Glomerular visceral epithelial cell (primary cell): ENCODE data around the gene STMN1.
A peak's percentile ranks its signal among the peaks of the same experiment; 100 is the strongest.
"Not testable (repeated sequence)": the region's sequence is repeated elsewhere in the genome, so short reads cannot be mapped to it uniquely, and the experiment has no call there.

Source experiments
- DNase-seq: peaks from one replicate; pipeline ENCODE4 v3.0.0-alpha.2; 2016; ENCODE audit errors: extremely low spot score

Gene STMN1

DNA sequence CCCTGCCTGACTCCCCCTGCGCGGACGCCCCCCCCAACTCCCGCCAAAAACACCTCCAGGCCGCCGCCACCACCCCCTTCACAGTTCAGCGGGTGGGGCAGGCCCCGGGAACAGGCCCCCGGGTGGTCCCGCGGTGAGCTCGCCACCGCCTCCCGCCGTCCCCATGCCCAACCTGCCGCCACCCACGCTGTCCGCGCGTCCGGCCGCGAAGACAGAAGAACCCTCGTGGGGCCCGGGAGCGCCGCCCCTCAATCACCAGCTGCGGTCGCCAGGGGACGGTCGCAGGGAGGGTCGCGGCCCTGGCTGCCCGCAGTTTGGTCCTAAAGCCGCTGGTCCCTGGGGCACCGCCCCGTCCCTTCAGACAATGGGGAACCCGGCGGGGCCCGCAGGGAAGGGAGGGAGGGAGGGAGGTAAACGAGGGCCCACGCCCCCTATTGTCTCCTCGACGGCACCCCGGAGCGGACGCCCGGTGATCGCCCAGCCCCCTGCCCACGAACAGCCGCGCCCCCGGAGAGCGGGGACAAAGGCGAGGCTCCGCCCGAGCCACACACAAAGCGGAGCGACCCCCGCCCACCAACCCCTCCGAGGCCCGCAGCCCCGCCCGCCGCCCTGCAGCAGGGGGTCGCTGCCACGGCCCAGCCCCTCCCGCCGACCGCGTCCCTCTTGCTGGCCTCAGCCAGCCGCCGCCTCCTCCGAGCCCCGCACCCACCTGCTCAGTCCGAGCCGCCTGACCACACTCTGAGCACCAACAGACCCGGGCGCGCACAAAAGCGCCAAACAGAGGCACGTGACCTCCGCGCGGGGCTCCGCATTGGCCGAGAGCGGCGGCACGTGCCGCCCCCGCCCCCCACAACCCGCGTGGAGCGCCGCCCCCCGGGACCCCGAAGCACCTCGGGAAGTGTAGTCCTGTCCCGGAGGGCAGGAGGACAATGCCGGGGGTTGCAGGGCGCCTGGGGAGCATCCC is at the start of gene STMN1:
STMN1 (minus strand) TSS at position 740 of the 964 bp plus-strand sequence. CDS start 1,743 bp downstream, outside the sequence.
- DNase-seq: peak; percentile 95

DNA sequence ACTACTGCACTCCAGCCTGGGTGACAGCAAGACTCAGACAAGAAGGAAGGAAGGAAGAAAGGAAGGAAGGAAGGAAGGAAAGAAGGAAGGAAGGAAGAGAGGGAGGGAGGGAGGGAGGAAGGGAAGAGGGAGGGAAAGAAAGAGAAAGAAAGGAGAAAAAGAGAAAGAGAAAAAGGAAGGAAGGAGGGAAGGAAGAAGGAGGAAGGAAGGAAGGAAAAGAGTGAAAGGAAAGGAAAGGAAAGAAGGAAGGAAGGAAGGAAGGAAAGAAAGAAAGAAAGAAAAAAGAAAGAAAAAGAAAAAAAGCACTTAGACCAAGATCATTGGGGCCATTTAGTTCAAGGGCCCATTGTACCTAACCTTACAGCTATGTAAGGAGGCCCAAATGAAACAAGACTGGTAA is 49.3 kb upstream of the STMN1 start:
- no peak for DNase-seq

- no peak for DNase-seq
Observed at GRCh38 chr1:25954282-25954938, 48.2 kb upstream of the STMN1 start.

GRCh38 chr1:25952841-25953401 is 46.7 kb upstream of the STMN1 start:
- DNase-seq: no peak

DNA sequence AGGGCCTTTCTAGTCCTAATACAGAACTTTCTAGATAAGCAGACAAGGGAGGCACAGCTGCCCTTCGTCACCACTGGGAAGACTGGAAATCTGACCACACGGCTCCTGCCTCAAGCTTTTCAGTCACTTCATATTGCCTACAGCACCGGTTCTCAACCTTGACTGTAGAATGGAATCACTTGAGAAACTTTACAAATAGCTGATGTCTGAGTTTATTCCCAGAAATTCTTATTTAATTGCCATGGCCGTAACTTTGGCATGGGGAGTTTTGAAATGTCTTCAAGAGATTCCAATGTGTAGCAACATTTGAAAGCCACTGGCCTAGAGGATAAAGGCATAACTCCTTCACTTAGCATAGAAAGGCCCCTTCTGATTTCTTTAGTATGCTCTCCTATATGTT is 42.4 kb upstream of the STMN1 start:
- DNase-seq: no peak

DNA sequence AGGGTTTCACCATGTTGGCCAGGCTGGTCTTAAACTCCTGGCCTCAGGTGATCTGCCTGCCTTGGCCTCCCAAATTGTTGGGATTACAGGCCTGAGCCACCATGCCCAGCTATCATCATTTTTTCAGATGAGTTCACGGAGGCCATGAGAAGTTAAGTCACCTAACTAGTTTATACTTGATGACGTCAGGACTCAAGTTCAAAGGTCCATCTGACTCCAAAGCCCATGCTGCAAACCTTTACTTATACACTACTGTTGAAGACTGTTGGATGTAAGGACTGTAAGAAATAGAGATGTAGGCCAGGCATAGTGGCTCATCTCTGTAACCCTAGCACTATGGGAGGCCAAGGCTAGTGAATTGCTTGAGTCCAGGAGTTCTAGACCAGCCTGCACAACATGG is 40.8 kb upstream of the STMN1 start:
- DNase-seq: no peak

- DNase-seq: no peak
Observed at GRCh38 chr1:25945761-25946160, 39.5 kb upstream of the STMN1 start.

- DNase-seq: no peak
Observed at GRCh38 chr1:25944986-25945385, 38.8 kb upstream of the STMN1 start.

GRCh38 chr1:25943511-25943910 is 37.3 kb upstream of the STMN1 start:
- DNase-seq: not testable (repeated sequence)

DNA sequence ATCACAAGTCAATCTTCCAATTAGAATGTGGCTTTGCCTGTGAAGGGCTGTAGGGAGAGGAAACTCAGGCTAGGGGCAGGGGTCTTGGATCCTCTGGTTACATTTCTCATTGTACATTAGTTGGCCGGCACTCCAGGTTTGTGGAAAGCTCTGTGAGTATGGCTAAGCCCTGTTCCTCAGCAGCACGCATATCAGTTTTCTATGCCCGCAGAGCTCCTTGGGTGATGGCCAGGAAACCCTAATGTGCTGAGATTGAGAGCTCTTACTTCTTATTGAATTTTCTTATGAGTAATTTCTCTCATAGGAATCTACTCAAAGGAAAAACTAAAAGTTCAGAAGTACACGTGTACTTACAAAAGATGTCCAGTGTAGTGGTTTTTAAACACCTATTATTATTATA is 30.7 kb upstream of the STMN1 start:
- DNase-seq: no peak

GRCh38 chr1:25933479-25934365 is 27.5 kb upstream of the STMN1 start:
- no peak for DNase-seq

DNA sequence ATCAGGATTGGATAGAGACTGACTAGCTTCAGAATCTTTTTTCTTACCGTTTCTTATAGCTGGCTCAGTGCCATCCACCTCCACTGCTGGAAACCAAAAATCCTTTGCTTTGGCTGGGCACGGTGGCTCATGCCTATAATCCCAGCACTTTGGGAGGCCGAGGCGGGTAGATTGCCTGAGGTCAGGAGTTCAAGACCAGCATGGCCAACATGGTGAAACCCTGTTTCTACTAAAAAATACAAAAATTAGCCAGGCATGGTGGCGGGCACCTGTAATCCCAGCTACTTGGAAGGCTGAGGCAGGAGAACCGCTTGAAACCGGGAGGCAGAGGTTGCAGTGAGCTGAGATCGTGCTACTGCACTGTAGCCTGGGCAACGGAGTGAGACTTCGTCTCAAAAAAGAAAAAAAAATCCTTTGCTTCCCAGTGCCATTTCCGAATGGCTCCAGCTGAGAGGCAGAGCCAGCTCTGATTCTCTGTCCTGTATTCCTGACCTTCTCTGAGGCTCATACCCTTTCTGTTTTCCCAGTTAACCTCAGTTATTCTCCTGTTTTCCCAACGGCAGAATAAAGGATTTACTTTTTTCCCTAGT is 26.7 kb upstream of the STMN1 start:
- DNase-seq: not testable (repeated sequence)

DNA sequence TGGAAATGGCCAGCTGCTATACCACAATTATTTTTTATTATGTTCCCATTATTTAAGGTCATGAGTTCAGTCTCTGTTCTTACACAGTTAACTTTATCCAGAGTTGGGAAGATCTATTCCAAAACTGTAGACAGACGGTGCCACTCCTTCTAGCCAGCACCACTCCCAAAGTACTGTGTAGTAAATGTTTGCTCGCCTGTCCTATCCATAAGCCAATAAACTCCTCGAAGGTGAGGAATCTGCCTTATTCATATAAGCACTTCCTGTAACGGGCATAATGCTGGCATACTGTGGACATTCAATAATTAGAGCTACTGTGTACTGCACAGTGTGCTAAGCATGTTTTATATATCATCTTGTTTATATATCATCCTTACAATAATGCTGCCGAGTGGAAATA is 26.1 kb upstream of the STMN1 start:
- DNase-seq: no peak

GRCh38 chr1:25929016-25929415 is 22.8 kb upstream of the STMN1 start:
- DNase-seq: no peak

DNA sequence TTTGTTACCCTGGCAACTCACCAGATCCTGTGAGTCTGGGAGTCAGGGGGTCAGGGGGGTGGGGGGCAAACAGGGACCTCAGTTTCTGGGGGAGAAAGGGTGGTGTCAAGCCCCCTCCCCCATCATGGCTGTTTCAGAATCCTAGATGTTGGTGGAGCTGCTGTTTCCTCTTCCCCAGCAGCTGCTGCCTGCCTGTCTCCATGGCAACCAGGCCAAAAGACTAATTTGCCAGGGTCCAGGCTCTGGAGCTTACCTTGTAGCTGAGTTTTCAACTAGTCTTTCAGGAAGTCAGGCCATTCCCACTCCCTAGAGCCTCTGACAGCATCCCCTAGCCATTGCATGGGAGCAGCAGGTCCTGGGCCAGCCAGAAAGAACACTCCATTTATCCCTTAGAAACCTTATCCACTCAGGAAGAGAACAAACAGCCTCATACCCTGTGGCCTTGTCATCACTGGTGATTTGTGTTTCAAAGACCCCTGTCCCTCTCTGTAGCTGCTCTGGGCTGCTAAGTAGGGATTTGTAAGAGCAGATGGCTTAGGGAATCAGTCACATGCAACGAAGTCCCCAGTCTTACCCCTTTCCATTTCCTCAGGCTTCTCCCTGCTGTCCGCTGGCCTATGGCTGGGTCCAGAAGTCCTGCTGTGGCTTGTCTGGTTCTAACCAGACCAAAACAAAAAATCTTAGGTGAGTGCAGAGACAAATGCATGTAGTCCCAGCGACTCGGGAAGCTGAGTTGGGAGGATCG is 21.5 kb upstream of the STMN1 start:
- peak; percentile 16 for DNase-seq

DNA sequence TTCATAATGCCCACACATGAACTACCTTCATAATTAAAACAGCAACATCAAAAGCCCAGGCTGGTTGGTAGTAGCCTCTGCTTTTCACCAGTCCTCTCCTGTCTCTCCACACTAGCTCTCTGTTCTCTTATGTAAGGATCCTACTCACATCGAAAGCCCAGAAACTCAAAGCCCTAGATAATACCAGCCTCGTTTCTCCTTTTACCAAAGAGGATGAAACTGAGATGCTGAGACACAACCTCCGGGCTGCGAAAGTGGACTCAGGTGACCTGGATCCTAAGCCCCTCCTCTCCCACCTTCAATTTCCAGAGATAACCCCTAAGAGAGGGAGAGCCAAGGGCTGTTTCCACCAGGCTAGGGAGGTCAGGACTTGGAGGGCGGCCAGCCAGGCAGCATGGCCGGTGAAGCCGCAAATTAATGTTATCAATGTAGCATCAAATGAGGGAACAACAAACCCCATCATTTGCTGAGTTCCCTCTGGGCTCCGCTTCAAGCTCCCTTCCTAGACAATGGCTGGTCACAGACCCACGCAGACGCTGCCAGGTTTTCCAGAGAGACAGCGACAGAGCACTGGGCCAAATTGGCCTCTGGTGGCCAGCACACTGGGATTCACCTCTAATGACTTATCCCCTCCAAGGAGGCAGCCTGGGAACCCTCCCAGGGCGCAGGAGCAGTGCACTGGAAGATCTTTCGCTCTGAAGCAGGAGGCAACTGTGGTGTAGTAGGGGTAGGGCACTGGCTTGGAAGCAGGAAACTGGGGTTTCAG is 20.7 kb upstream of the STMN1 start:
- DNase-seq: no peak

DNA sequence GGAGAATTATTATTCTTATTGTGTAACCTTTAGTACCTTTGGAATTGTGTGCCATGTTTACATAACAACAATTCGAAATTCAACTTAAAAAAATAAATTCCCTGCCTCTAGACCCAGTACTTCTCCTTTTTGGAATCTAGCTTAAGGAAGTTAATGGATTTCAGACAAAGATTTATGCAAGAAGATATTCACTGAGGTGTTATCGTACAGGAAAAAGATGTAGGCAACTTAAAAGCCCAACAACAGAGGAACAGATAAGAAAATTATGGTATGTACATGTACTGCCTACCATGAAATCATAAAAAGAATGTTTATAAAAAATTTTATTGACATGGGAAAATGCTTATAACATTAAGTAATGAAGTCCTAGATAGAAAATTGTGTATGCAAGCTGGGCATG is 18.2 kb upstream of the STMN1 start:
- DNase-seq: no peak

DNA sequence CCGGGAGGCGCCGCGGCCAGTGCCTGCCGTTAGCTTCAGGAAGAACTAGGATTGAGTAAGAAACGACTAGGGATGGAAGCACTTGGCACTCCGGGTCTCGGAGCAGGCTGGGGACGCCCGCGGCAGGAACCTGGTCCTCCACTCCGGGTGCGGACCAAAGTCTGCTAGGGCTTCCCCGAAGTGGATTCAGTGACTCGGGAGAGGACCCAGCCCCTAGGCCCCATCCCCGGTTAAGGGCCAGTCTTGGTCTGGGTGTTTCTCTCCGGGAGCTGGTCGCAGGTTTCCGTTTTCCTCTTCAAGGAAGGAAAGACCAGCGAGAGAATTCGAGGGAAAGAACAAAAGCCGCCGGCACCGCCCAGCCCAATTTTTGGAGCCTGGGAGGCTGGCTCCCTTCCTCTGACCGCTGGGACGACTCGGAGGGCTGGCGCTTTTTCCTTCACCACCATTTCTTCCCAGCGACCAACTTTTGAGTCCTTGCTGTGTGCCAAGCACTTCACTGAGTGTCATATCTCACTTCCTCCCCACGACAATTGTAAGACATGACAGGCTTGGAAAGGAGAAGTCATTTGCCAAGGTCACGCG is 16.8 kb upstream of the STMN1 start:
- DNase-seq: peak; percentile 25
